Measurements from ENCODE around the gene ATP8A2.
"Not testable (repeated sequence)": the region's sequence is repeated elsewhere in the genome, so short reads cannot be mapped to it uniquely, and the experiment has no call there.

GRCh38 chr13:25772534-25772933 lies 400.8 kb downstream of the ATP8A2 start:
- not testable (repeated sequence) for TF ChIP-seq CTCF, POLR2AphosphoS5 (IDR thresholded peaks at IDR 0.05)
